ENCODE data around the gene DNER. TPM values are rescaled to one million over a fixed set of nuclear protein-coding genes. Genes with fewer than 3 reads are reported as not detected.

DNER gene
- total RNA-seq, 1 experiment from 2014 or later: 3.7 TPM

DNA sequence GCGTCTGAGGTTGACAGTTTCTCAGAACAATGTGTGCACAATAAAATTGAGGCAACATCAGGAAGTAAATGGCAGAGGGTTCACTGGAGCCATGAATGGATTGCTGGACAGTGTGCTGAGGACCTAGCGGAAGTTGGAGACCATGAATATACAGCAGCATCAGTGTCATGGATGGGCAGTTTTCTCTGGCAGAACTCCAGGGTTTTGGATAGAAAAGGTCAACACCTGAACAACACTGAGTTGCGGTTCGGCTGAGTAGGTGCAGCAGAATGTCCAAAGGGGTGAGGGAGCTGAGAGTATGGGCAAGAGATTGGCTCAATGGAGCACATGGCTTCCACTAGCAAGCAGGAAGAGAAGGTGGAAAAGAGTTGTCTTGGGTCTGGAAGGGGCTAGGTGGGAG is 73.7 kb downstream of the DNER start:
- ChIA-PET POLR2A (no interaction called here), CTCF (interaction anchor here (0.6 to 1.5 kb wide), 3 partner anchors 71 to 350 kb away, joined by 3 read pairs; no protein-coding TSS in a partner anchor)
- no peaks in the 10 kb centered on the region for H3K9me3 Mint-ChIP-seq
- TF ChIP-seq, protein P1, sequence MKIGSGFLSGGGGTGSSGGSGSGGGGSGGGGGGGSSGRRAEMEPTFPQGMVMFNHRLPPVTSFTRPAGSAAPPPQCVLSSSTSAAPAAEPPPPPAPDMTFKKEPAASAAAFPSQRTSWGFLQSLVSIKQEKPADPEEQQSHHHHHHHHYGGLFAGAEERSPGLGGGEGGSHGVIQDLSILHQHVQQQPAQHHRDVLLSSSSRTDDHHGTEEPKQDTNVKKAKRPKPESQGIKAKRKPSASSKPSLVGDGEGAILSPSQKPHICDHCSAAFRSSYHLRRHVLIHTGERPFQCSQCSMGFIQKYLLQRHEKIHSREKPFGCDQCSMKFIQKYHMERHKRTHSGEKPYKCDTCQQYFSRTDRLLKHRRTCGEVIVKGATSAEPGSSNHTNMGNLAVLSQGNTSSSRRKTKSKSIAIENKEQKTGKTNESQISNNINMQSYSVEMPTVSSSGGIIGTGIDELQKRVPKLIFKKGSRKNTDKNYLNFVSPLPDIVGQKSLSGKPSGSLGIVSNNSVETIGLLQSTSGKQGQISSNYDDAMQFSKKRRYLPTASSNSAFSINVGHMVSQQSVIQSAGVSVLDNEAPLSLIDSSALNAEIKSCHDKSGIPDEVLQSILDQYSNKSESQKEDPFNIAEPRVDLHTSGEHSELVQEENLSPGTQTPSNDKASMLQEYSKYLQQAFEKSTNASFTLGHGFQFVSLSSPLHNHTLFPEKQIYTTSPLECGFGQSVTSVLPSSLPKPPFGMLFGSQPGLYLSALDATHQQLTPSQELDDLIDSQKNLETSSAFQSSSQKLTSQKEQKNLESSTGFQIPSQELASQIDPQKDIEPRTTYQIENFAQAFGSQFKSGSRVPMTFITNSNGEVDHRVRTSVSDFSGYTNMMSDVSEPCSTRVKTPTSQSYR (CRISPR knock-in tag; IDR thresholded peaks at IDR 0.05): no peak
- TF ChIP-seq, protein P2, sequence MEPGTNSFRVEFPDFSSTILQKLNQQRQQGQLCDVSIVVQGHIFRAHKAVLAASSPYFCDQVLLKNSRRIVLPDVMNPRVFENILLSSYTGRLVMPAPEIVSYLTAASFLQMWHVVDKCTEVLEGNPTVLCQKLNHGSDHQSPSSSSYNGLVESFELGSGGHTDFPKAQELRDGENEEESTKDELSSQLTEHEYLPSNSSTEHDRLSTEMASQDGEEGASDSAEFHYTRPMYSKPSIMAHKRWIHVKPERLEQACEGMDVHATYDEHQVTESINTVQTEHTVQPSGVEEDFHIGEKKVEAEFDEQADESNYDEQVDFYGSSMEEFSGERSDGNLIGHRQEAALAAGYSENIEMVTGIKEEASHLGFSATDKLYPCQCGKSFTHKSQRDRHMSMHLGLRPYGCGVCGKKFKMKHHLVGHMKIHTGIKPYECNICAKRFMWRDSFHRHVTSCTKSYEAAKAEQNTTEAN (CRISPR knock-in tag; IDR thresholded peaks at IDR 0.05): no peak
- TF ChIP-seq NR3C1 (CRISPR knock-in tag; conservative IDR thresholded peaks at IDR 0.05; ENCODE audit: low read depth) (no peak), CREB1 (CRISPR knock-in tag; IDR thresholded peaks at IDR 0.05) (no peak), TEAD1 (CRISPR knock-in tag; IDR thresholded peaks at IDR 0.05) (no peak), ZNF138 (CRISPR knock-in tag; conservative IDR thresholded peaks at IDR 0.05) (no peak), ZNF416 (CRISPR knock-in tag; IDR thresholded peaks at IDR 0.05) (no peak), ETV6 (CRISPR knock-in tag; IDR thresholded peaks at IDR 0.05) (no peak), JUN (CRISPR knock-in tag; IDR thresholded peaks at IDR 0.05) (no peak)
- no peaks in the 10 kb centered on the region; the same call in 1 of the 2 replicates for H3K27me3 Mint-ChIP-seq (ENCODE audit: low read depth)
- no peak for DNase-seq (ENCODE audit: low spot score)
- no peaks in the 10 kb centered on the region for H3K4me1 Mint-ChIP-seq
- no peaks in the 10 kb centered on the region for H3K36me3 Mint-ChIP-seq
- no peak overlapping the region for H3K27ac Mint-ChIP-seq
- H3K4me3 Mint-ChIP-seq: no peak overlapping the region
- no peak for ATAC-seq

DNA sequence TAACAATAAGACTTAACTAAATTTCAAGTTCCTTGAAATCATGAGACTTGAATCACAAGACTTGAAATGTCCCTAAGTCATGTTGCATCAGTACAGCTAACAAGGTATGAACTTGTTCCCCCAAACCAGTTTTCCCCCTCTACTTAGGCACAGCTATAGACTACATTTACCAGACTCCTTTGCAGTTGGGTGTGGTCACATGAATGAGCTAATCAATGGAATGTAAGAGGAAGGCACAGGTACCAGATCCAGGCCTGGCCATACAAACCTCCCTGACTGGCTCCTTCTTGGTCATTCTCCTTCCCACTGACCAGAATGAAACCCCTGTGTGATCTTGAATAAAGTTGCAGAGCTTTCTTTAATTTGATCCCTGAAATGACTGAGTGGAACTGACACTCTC is 77.8 kb downstream of the DNER start:
- CTCF ChIA-PET: interaction anchor here (1.1 kb wide), 1 partner anchor 49 kb away, joined by 3 read pairs; no protein-coding TSS in a partner anchor
- ATAC-seq: peak; percentile 97
- DNase-seq (ENCODE audit: low spot score): no peak

DNA sequence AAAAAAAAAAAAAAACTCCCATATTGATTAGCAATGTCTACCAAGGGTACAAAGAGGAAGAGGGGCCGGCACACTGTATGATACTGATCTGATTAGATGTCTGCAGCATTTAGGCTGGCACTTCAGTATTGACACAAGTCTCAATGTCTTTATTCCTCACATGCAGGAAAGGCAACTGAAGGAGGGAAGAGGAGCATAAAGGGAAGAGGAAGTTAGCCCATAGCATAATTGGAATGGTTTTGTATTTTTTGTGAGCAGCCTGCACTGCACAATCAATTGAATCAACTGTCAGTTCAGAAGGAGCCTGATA is 79.0 kb downstream of the DNER start:
- no peak overlapping the region for H3K27ac Mint-ChIP-seq
- CTCF ChIA-PET: no interaction called here
- POLR2A ChIA-PET: interaction anchor here (0.6 kb wide), 1 partner anchor 17 kb away, joined by 3 read pairs; no protein-coding TSS in a partner anchor

More for the DNA sequence above, 77.8 kb downstream of the DNER start:
- no peak overlapping the region for H3K4me3 Mint-ChIP-seq
- POLR2A ChIA-PET: no interaction called here
- TF ChIP-seq ZNF317 (CRISPR knock-in tag; IDR thresholded peaks at IDR 0.05; ENCODE audit: borderline replicate concordance, low read depth) (no peak), MYBL2 (CRISPR knock-in tag; IDR thresholded peaks at IDR 0.05) (no peak), CBFB (CRISPR knock-in tag; IDR thresholded peaks at IDR 0.05; ENCODE audit: low read depth) (no peak), SP1 (CRISPR knock-in tag; conservative IDR thresholded peaks at IDR 0.05) (0 out of 2 replicates have a peak, but pooled peaks have one; percentile 27), GRHL2 (CRISPR knock-in tag; IDR thresholded peaks at IDR 0.05; ENCODE audit: insufficient replicate concordance, severe bottlenecking) (no peak), GTF2I (CRISPR knock-in tag; conservative IDR thresholded peaks at IDR 0.05) (no peak), ZNF396 (CRISPR knock-in tag; IDR thresholded peaks at IDR 0.05; ENCODE audit: borderline replicate concordance) (no peak)
- TF ChIP-seq, protein P3, sequence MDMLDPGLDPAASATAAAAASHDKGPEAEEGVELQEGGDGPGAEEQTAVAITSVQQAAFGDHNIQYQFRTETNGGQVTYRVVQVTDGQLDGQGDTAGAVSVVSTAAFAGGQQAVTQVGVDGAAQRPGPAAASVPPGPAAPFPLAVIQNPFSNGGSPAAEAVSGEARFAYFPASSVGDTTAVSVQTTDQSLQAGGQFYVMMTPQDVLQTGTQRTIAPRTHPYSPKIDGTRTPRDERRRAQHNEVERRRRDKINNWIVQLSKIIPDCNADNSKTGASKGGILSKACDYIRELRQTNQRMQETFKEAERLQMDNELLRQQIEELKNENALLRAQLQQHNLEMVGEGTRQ (CRISPR knock-in tag; IDR thresholded peaks at IDR 0.05): peak; percentile 76
- TF ChIP-seq, protein P4, sequence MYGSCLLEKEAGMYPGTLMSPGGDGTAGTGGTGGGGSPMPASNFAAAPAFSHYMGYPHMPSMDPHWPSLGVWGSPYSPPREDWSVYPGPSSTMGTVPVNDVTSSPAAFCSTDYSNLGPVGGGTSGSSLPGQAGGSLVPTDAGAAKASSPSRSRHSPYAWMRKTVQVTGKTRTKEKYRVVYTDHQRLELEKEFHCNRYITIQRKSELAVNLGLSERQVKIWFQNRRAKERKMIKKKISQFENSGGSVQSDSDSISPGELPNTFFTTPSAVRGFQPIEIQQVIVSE (CRISPR knock-in tag; IDR thresholded peaks at IDR 0.05; ENCODE audit: borderline replicate concordance): no peak
- TF ChIP-seq, protein P5, sequence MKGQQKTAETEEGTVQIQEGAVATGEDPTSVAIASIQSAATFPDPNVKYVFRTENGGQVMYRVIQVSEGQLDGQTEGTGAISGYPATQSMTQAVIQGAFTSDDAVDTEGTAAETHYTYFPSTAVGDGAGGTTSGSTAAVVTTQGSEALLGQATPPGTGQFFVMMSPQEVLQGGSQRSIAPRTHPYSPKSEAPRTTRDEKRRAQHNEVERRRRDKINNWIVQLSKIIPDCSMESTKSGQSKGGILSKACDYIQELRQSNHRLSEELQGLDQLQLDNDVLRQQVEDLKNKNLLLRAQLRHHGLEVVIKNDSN (CRISPR knock-in tag; IDR thresholded peaks at IDR 0.05): peak; percentile 74
- no peaks in the 10 kb centered on the region for H3K36me3 Mint-ChIP-seq
- no peaks in the 10 kb centered on the region for H3K9me3 Mint-ChIP-seq
- no peaks in the 10 kb centered on the region; the same call in 1 of the 2 replicates for H3K27me3 Mint-ChIP-seq (ENCODE audit: low read depth)
- H3K4me1 Mint-ChIP-seq: no peaks in the 10 kb centered on the region
- no peak overlapping the region for H3K27ac Mint-ChIP-seq

More for the DNA sequence above, 79.0 kb downstream of the DNER start:
- TF ChIP-seq ZNF317 (CRISPR knock-in tag; IDR thresholded peaks at IDR 0.05; ENCODE audit: borderline replicate concordance, low read depth) (no peak), FOXK1 (CRISPR knock-in tag; IDR thresholded peaks at IDR 0.05) (no peak), FOXJ3 (CRISPR knock-in tag; IDR thresholded peaks at IDR 0.05; ENCODE audit: borderline replicate concordance) (no peak)
- TF ChIP-seq, protein P6, sequence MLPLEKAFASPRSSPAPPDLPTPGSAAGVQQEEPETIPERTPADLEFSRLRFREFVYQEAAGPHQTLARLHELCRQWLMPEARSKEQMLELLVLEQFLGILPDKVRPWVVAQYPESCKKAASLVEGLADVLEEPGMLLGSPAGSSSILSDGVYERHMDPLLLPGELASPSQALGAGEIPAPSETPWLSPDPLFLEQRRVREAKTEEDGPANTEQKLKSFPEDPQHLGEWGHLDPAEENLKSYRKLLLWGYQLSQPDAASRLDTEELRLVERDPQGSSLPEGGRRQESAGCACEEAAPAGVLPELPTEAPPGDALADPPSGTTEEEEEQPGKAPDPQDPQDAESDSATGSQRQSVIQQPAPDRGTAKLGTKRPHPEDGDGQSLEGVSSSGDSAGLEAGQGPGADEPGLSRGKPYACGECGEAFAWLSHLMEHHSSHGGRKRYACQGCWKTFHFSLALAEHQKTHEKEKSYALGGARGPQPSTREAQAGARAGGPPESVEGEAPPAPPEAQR (CRISPR knock-in tag; IDR thresholded peaks at IDR 0.05): no peak
- no peaks in the 10 kb centered on the region for H3K9me3 Mint-ChIP-seq
- ATAC-seq (no peak), DNase-seq (ENCODE audit: low spot score) (no peak)
- no peak overlapping the region for H3K4me3 Mint-ChIP-seq
- H3K4me1 Mint-ChIP-seq: no peaks in the 10 kb centered on the region
- H3K36me3 Mint-ChIP-seq: no peaks in the 10 kb centered on the region
- no peaks in the 10 kb centered on the region; the same call in 1 of the 2 replicates for H3K27me3 Mint-ChIP-seq (ENCODE audit: low read depth)

Data from WTC11 (cell line).